Endothelial cell of umbilical vein (primary cell): ENCODE measurements around the gene DPYD. TPM values are rescaled to one million over a fixed set of nuclear protein-coding genes. Genes with fewer than 3 reads are reported as not detected.

ENCODE experiments used
- BruUV-seq: library from RNA; stranded (reverse); fragments of 400-500 nt; replicated peaks from 2 replicates; lab custom pipeline; 2021; lab: Mats Ljungman, UMichigan
- CTCF ChIA-PET: fragments of 300-600, 350-600 bp; sonication (Branson Sonifier 250); formaldehyde crosslinking; loops from one replicate; lab custom pipeline; 2021; ENCODE audit warnings: antibody characterized with exemption, inconsistent platforms; lab: Charles Lee
- POLR2A ChIA-PET: fragments of 300-600, 350-600 bp; sonication (Branson Sonifier 250); formaldehyde crosslinking; loops from one replicate; lab custom pipeline; 2021; ENCODE audit warnings: antibody characterized with exemption, inconsistent platforms; lab: Charles Lee
- DNase-seq: peaks from one replicate; pipeline ENCODE4 v3.0.0-alpha.2; 2011; ENCODE audit warnings: low read depth, low spot score
- FAIRE-seq: peaks from 2 replicates; lab custom pipeline; 2011; peaks lifted over from hg19 to GRCh38; lab: Jason Lieb, UNC
- H2AFZ ChIP-seq: 2 replicates; pipeline ENCODE4 v1.6.0; 2012; ENCODE audit warnings: low read depth, low read length, control low read depth, inconsistent platforms
- H3K27ac ChIP-seq: 2 replicates; pipeline ENCODE4 v1.5.1; 2011; ENCODE audit warnings: low read depth, mild to moderate bottlenecking, control low read depth, low read length, moderate library complexity; ENCODE audit not compliant: insufficient read depth
- H3K27me3 ChIP-seq, 2 experiments: 2 replicates each; pipeline versions ENCODE4 v1.6.0 to v1.6.1; 2011; ENCODE audit warnings: low read length in 2 of 2, mixed read lengths in 1 of 2; ENCODE audit not compliant: control insufficient read depth in 2 of 2, insufficient read depth in 2 of 2
- H3K36me3 ChIP-seq, 2 experiments: 2 replicates in 1 of 2; 3 replicates in 1 of 2; pipeline ENCODE4 v1.5.1; 2011; ENCODE audit warnings: low read length in 2 of 2, mild to moderate bottlenecking in 1 of 2, moderate library complexity in 1 of 2; ENCODE audit not compliant: control insufficient read depth in 2 of 2, insufficient read depth in 2 of 2; ENCODE audit errors: extremely low read depth in 1 of 2
- H3K4me1 ChIP-seq: 3 replicates; pipeline ENCODE4 v1.5.1; 2011; ENCODE audit warnings: mild to moderate bottlenecking, low read length; ENCODE audit not compliant: control insufficient read depth, insufficient read depth; ENCODE audit errors: extremely low read depth
- H3K4me2 ChIP-seq: 2 replicates; pipeline ENCODE4 v1.6.1; 2011; ENCODE audit warnings: low read length, control low read depth, mixed read lengths; ENCODE audit not compliant: insufficient read depth
- H3K4me3 ChIP-seq, 3 experiments: fragments of 200-600 bp in 1 of 3; sonication (generic), shearing (Covaris generic) in 1 of 3; replicated peaks in 1 of 3; 2 replicates each; pipeline ENCODE4 v1.5.1; 2011 to 2016; ENCODE audit warnings: control low read depth in 3 of 3, low read length in 3 of 3, mild to moderate bottlenecking in 2 of 3, inconsistent platforms in 1 of 3, low read depth in 1 of 3, moderate library complexity in 1 of 3; ENCODE audit not compliant: insufficient read depth in 1 of 3
- H3K79me2 ChIP-seq: 2 replicates; pipeline ENCODE4 v1.6.0; 2012; ENCODE audit warnings: low read length, inconsistent platforms; ENCODE audit not compliant: control insufficient read depth, insufficient read depth
- H3K9ac ChIP-seq: replicated peaks from 2 replicates; pipeline ENCODE3; 2011; ENCODE audit warnings: low read length, control low read depth; ENCODE audit not compliant: insufficient read depth; ENCODE audit errors: extremely low read depth
- H3K9me1 ChIP-seq: replicated peaks from 3 replicates; pipeline ENCODE4 v1.6.0; 2011; ENCODE audit warnings: mild to moderate bottlenecking, low read length; ENCODE audit not compliant: control insufficient read depth, insufficient read depth; ENCODE audit errors: extremely low read depth
- H3K9me3 ChIP-seq: replicated peaks from 2 replicates; pipeline ENCODE4 v1.5.1; 2012; ENCODE audit warnings: low read length, inconsistent platforms; ENCODE audit not compliant: control insufficient read depth, insufficient read depth
- H4K20me1 ChIP-seq: replicated peaks from 2 replicates; pipeline ENCODE3; 2011; ENCODE audit warnings: mild to moderate bottlenecking, low read length; ENCODE audit not compliant: control insufficient read depth, insufficient read depth; ENCODE audit errors: extremely low read depth
- EZH2 ChIP-seq: IDR thresholded peaks from 2 replicates; pipeline ENCODE4 v1.6.1; 2012; ENCODE audit warnings: borderline replicate concordance, low read depth, mild to moderate bottlenecking, moderate library complexity, low read length, inconsistent platforms; ENCODE audit not compliant: severe bottlenecking
- FOS ChIP-seq: IDR thresholded peaks from 2 replicates; pipeline ENCODE4 v1.6.1; 2011; ENCODE audit warnings: mild to moderate bottlenecking, low read length, moderate library complexity, borderline replicate concordance; ENCODE audit not compliant: insufficient read depth
- GATA2 ChIP-seq: IDR thresholded peaks from 2 replicates; pipeline ENCODE4 v1.7.0; 2011; ENCODE audit warnings: low read depth, mild to moderate bottlenecking, moderate library complexity, mixed read lengths, low read length; ENCODE audit not compliant: insufficient read length, insufficient read depth
- JUN ChIP-seq: IDR thresholded peaks from 2 replicates; pipeline ENCODE4 v1.6.1; 2011; ENCODE audit warnings: borderline replicate concordance, low read depth; ENCODE audit not compliant: insufficient read length, insufficient read depth
- MYC ChIP-seq: IDR thresholded peaks from one replicate; pipeline ENCODE4 v1.6.1; 2011; ENCODE audit warnings: mild to moderate bottlenecking, low read depth, low read length
- POLR2A ChIP-seq: IDR thresholded peaks from 2 replicates; pipeline ENCODE4 v1.6.1; 2012; ENCODE audit warnings: low read depth, mild to moderate bottlenecking, control low read depth, low read length
- POLR2AphosphoS5 ChIP-seq: IDR thresholded peaks from 2 replicates; pipeline ENCODE4 v1.6.1; 2012; ENCODE audit warnings: low read depth, mild to moderate bottlenecking, control low read depth, low read length, moderate library complexity; ENCODE audit not compliant: insufficient read depth
- dilution Hi-C: fragments of 300-500 bp; cut with MboI; formaldehyde crosslinking; loops from one replicate; pipeline ENCODE4 v1.15.0; 2019; ENCODE audit warnings: low sequenced_read_pairs; ENCODE audit not compliant: extremely low pct_ligation_motif_present
- intact Hi-C: fragments of 100-400 bp; cut with micrococcal nuclease; formaldehyde crosslinking; loops from one replicate; pipeline ENCODE4 v1.10.0; 2022
- polyA plus RNA-seq, 4 experiments: library from polyadenylated mRNA; depleted of rRNA in 3 of 4; stranded (reverse) in 3 of 4; unstranded in 1 of 4; fragments of >200 nt; gene quantifications; 2 replicates each; pipeline versions ENCODE4 v1.2.1 to v1.2.3, GENCODE V29; 2011 to 2012; ENCODE audit warnings: missing spikeins in 1 of 4
- total RNA-seq: library from RNA; stranded (reverse); gene quantifications from 2 replicates; pipeline ENCODE4 v1.2.3, GENCODE V29; 2021
- TF ChIP-seq, protein P1 (sequence below), 2 donors: IDR thresholded peaks; 1 replicate in 1 of 2; 2 replicates in 1 of 2; pipeline ENCODE4 v1.5.1; 2011; ENCODE audit warnings: low read length in 2 of 2, mild to moderate bottlenecking in 2 of 2, moderate library complexity in 2 of 2, control low read depth in 1 of 2, inconsistent platforms in 1 of 2, low read depth in 1 of 2; ENCODE audit not compliant: insufficient read depth in 1 of 2; ENCODE audit errors: extremely low read depth in 1 of 2
- TF ChIP-seq, protein P2 (sequence below): IDR thresholded peaks from 2 replicates; pipeline ENCODE4 v1.6.1; 2011; ENCODE audit not compliant: insufficient read depth, insufficient read length

DPYD gene
- total and polyA plus RNA-seq, 2 donors (not counting 3 experiments of a cell fraction or from before 2014, with no cell fraction given), result 4.6 to 15.1 TPM

GRCh38 chr1:97372531-97372930 is 548.3 kb downstream of the DPYD start:
- no peaks in the 10 kb centered on the region for H3K79me2 ChIP-seq
- BruUV-seq, result no TSS peak
- no peaks in the 10 kb centered on the region for H3K4me1 ChIP-seq
- no peaks in the 10 kb centered on the region for H3K27me3 ChIP-seq
- no peak for DNase-seq
- H2AFZ ChIP-seq, result no peak overlapping the region
- no peaks in the 10 kb centered on the region for H3K9me1 ChIP-seq
- no peaks in the 10 kb centered on the region for H3K9me3 ChIP-seq
- dilution Hi-C loops (no loop called here), intact Hi-C loops (no loop called here)
- CTCF ChIA-PET, result interaction anchor here (1.3 kb wide), 1 partner anchor 129 kb away, joined by 4 read pairs; no protein-coding TSS in a partner anchor
- POLR2A ChIA-PET, result no interaction called here
- H3K4me2 ChIP-seq, result no peak overlapping the region
- H4K20me1 ChIP-seq, result no peaks in the 10 kb centered on the region
- H3K4me3 ChIP-seq, result no peak overlapping the region
- H3K36me3 ChIP-seq, result no peaks in the 10 kb centered on the region
- no peak for FAIRE-seq
- no peak overlapping the region for H3K9ac ChIP-seq
- no peak overlapping the region for H3K27ac ChIP-seq
- TF ChIP-seq POLR2A, result no peak
- TF ChIP-seq, protein P1, sequence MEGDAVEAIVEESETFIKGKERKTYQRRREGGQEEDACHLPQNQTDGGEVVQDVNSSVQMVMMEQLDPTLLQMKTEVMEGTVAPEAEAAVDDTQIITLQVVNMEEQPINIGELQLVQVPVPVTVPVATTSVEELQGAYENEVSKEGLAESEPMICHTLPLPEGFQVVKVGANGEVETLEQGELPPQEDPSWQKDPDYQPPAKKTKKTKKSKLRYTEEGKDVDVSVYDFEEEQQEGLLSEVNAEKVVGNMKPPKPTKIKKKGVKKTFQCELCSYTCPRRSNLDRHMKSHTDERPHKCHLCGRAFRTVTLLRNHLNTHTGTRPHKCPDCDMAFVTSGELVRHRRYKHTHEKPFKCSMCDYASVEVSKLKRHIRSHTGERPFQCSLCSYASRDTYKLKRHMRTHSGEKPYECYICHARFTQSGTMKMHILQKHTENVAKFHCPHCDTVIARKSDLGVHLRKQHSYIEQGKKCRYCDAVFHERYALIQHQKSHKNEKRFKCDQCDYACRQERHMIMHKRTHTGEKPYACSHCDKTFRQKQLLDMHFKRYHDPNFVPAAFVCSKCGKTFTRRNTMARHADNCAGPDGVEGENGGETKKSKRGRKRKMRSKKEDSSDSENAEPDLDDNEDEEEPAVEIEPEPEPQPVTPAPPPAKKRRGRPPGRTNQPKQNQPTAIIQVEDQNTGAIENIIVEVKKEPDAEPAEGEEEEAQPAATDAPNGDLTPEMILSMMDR (IDR thresholded peaks at IDR 0.05; ENCODE audit: extremely low read depth in 1 of 2, insufficient read depth in 1 of 2, low read depth in 1 of 2, low read length in 2 of 2), result no peak
- TF ChIP-seq EZH2, result no peak
- no peak for TF ChIP-seq FOS
- TF ChIP-seq GATA2, result no peak

GRCh38 chr1:97368296-97368695 is 552.5 kb downstream of the DPYD start:
- H3K4me2 ChIP-seq, result no peak overlapping the region
- intact Hi-C loops (no loop called here), dilution Hi-C loops (no loop called here)
- no peaks in the 10 kb centered on the region for H3K27me3 ChIP-seq
- H3K4me1 ChIP-seq, result no peaks in the 10 kb centered on the region
- H4K20me1 ChIP-seq, result no peaks in the 10 kb centered on the region
- no peaks in the 10 kb centered on the region for H3K36me3 ChIP-seq
- DNase-seq (no peak), FAIRE-seq (no peak)
- H3K27ac ChIP-seq, result no peak overlapping the region
- POLR2A ChIA-PET, result interaction anchor here (0.6 kb wide), 1 partner anchor 1293 kb away, joined by 4 read pairs; no protein-coding TSS in a partner anchor
- TF ChIP-seq MYC, result no peak
- TF ChIP-seq POLR2A, result no peak
- no peak for TF ChIP-seq POLR2AphosphoS5
- TF ChIP-seq FOS, result no peak
- no peak for TF ChIP-seq EZH2
- TF ChIP-seq, protein P1 (IDR thresholded peaks at IDR 0.05; ENCODE audit: extremely low read depth in 1 of 2, insufficient read depth in 1 of 2, low read depth in 1 of 2, low read length in 2 of 2), result no peak
- TF ChIP-seq JUN, result no peak
- TF ChIP-seq, protein P2, sequence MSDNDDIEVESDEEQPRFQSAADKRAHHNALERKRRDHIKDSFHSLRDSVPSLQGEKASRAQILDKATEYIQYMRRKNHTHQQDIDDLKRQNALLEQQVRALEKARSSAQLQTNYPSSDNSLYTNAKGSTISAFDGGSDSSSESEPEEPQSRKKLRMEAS, result no peak
- no peak for TF ChIP-seq GATA2
- H3K79me2 ChIP-seq, result no peaks in the 10 kb centered on the region
- CTCF ChIA-PET, result no interaction called here
- H3K9me3 ChIP-seq, result no peaks in the 10 kb centered on the region
- H3K9ac ChIP-seq, result no peak overlapping the region
- H3K9me1 ChIP-seq, result no peaks in the 10 kb centered on the region
- no peak overlapping the region for H2AFZ ChIP-seq
- no peak overlapping the region for H3K4me3 ChIP-seq
- no TSS peak for BruUV-seq
